ENCODE results near the gene ZNF335.

DNA sequence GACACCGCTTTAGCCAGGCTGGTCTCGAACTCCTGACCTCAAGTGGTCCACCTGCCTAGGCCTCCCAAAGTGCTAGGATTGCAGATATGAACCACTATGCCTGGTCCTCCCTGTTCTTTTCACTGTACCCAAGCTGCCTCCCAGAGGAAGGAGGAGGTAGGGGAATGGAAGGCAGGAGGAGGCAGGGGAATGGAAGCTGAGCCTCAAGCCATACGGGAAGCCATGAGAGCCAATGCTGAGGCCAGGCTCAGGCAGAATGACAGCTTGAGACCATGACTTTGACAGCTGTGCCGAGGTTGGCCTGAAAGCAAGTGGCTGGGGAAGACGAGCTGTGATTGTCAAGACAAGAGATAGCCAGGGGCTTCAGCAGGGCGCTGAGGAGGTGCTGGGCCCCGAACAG, 13.6 kb upstream of the ZNF335 start:
- TF ChIP-seq, protein P1, sequence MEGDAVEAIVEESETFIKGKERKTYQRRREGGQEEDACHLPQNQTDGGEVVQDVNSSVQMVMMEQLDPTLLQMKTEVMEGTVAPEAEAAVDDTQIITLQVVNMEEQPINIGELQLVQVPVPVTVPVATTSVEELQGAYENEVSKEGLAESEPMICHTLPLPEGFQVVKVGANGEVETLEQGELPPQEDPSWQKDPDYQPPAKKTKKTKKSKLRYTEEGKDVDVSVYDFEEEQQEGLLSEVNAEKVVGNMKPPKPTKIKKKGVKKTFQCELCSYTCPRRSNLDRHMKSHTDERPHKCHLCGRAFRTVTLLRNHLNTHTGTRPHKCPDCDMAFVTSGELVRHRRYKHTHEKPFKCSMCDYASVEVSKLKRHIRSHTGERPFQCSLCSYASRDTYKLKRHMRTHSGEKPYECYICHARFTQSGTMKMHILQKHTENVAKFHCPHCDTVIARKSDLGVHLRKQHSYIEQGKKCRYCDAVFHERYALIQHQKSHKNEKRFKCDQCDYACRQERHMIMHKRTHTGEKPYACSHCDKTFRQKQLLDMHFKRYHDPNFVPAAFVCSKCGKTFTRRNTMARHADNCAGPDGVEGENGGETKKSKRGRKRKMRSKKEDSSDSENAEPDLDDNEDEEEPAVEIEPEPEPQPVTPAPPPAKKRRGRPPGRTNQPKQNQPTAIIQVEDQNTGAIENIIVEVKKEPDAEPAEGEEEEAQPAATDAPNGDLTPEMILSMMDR (IDR thresholded peaks at IDR 0.05) = no peak
- no peak for TF ChIP-seq POLR2AphosphoS5 (IDR thresholded peaks at IDR 0.05; ENCODE audit: insufficient read depth in 1 of 2, low read depth in 1 of 2)
- TF ChIP-seq POLR2A (IDR thresholded peaks at IDR 0.05) = no peak

Data from vagina (tissue), 2 donors.